A673 (cell line): ENCODE data around the gene RGPD5.
"Not testable (repeated sequence)": the region's sequence is repeated elsewhere in the genome, so short reads cannot be mapped to it uniquely, and the experiment has no call there.

Experiments
- CTCF ChIP-seq: fragments of 300-800, 200-600 bp; sonication (generic); conservative IDR thresholded peaks from 2 replicates; pipeline ENCODE4 v1.5.1; 2017; ENCODE audit warnings: low read depth, mild to moderate bottlenecking, antibody characterized with exemption, low read length, moderate library complexity, mixed read lengths
- EZH2 ChIP-seq: fragments of 200-600 bp; sonication (generic); IDR thresholded peaks from 2 replicates; pipeline ENCODE4 v1.6.1; 2017; ENCODE audit warnings: borderline replicate concordance, low read depth, mild to moderate bottlenecking, mixed read lengths, antibody characterized with exemption, low read length; ENCODE audit not compliant: poor library complexity, severe bottlenecking

- TF ChIP-seq CTCF, EZH2: not testable (repeated sequence)
Observed at GRCh38 chr2:109895090-109895869, 101.2 kb downstream of the RGPD5 start.
